ENCODE measurements around the gene ARFGAP3.

GRCh38 chr22:42879371-42880021 lies 22.4 kb upstream of the ARFGAP3 start:
- no peak for TF ChIP-seq MYC (IDR thresholded peaks at IDR 0.05; ENCODE audit: low read depth, low read length)
- no peak for TF ChIP-seq POLR2A (IDR thresholded peaks at IDR 0.05; ENCODE audit: extremely low read depth, insufficient read length)

Measured in NB4 (cell line).